GM12891 (cell line): Measurements from ENCODE around the gene PAXIP1.

Experiments used
- POLR2A ChIP-seq: IDR thresholded peaks from 2 replicates; pipeline ENCODE4 v1.6.1; 2011; ENCODE audit warnings: low read depth, low read length, control low read depth
- POLR2AphosphoS5 ChIP-seq: IDR thresholded peaks from 2 replicates; pipeline ENCODE4 v1.6.1; 2011; ENCODE audit warnings: low read depth, low read length, control low read depth

- TF ChIP-seq POLR2AphosphoS5: no peak
- TF ChIP-seq POLR2A: no peak
These were observed 103.7 kb downstream of the PAXIP1 start for GRCh38 chr7:154898973-154899855.
